Neural crest cell (in vitro differentiated cells): ENCODE measurements around the gene PODNL1. TPM values are rescaled to one million over a fixed set of nuclear protein-coding genes. Genes with fewer than 3 reads are reported as not detected.

Experiments
- DNase-seq: peaks from one replicate; pipeline ENCODE4 v3.0.0; 2021; ENCODE audit warnings: low read depth, mixed read lengths, low spot score
- H3K27ac Mint-ChIP-seq: one replicate; pipeline ENCODE4 v1.8.0; 2021; ENCODE audit warnings: mild to moderate bottlenecking, mixed read lengths; ENCODE audit not compliant: unreplicated experiment
- H3K27me3 Mint-ChIP-seq: 2 replicates; pipeline ENCODE4 v1.8.0; 2021; ENCODE audit warnings: low read depth, mild to moderate bottlenecking, mixed read lengths
- H3K36me3 Mint-ChIP-seq: 2 replicates; pipeline ENCODE4 v1.8.0; 2021; ENCODE audit warnings: low read depth, mild to moderate bottlenecking, mixed read lengths
- H3K4me1 Mint-ChIP-seq: 2 replicates; pipeline ENCODE4 v1.8.0; 2021; ENCODE audit warnings: mixed read lengths
- H3K4me3 Mint-ChIP-seq: one replicate; pipeline ENCODE4 v1.8.0; 2021; ENCODE audit warnings: mild to moderate bottlenecking, mixed read lengths
- H3K9me3 Mint-ChIP-seq: 2 replicates; pipeline ENCODE4 v1.8.0; 2021; ENCODE audit warnings: mixed read lengths
- CTCF ChIP-seq: fragments of 200-600 bp; sonication (generic); conservative IDR thresholded peaks from 2 replicates; pipeline ENCODE4 v1.5.0; 2021; ENCODE audit warnings: antibody characterized with exemption, mild to moderate bottlenecking
- total RNA-seq: library from RNA; stranded (reverse); gene quantifications from 2 replicates; pipeline ENCODE4 v1.2.1, GENCODE V29; 2021

The PODNL1 gene
- total RNA-seq, 1 donor from 2014 or later: 0.42 TPM

GRCh38 chr19:13909430-13909829 is 28.8 kb downstream of the PODNL1 start:
- Mint-ChIP-seq H3K4me3 (no peak overlapping the region), H3K27ac (no peak overlapping the region), H3K27me3 (no peaks in the 10 kb centered on the region), H3K4me1 (peaks cover 11% of the 10 kb centered on the region), H3K36me3 (peaks cover 3% of the 10 kb centered on the region), H3K9me3 (no peaks in the 10 kb centered on the region)
- no peak for TF ChIP-seq CTCF
- no peak for DNase-seq

GRCh38 chr19:13908674-13909073 is 29.5 kb downstream of the PODNL1 start:
- no peak overlapping the region for H3K27ac Mint-ChIP-seq
- H3K4me3 Mint-ChIP-seq: no peak overlapping the region
- H3K27me3 Mint-ChIP-seq: no peaks in the 10 kb centered on the region
- peaks cover 11% of the 10 kb centered on the region for H3K4me1 Mint-ChIP-seq
- TF ChIP-seq CTCF: no peak
- peaks cover 3% of the 10 kb centered on the region for H3K36me3 Mint-ChIP-seq
- H3K9me3 Mint-ChIP-seq: no peaks in the 10 kb centered on the region
- no peak for DNase-seq

GRCh38 chr19:13906910-13907309 is 31.3 kb downstream of the PODNL1 start:
- TF ChIP-seq CTCF: no peak
- Mint-ChIP-seq H3K4me1 (peaks cover 11% of the 10 kb centered on the region), H3K27ac (peak overlapping the region; percentile 54), H3K36me3 (peaks cover 3% of the 10 kb centered on the region), H3K9me3 (no peaks in the 10 kb centered on the region), H3K27me3 (no peaks in the 10 kb centered on the region), H3K4me3 (peak overlapping the region; percentile 83)
- no peak for DNase-seq

GRCh38 chr19:13906521-13906904 is 31.7 kb downstream of the PODNL1 start:
- no peak for DNase-seq
- Mint-ChIP-seq H3K4me1 (peaks cover 11% of the 10 kb centered on the region), H3K27me3 (no peaks in the 10 kb centered on the region), H3K27ac (peak overlapping the region; percentile 54), H3K36me3 (peaks cover 3% of the 10 kb centered on the region), H3K9me3 (no peaks in the 10 kb centered on the region), H3K4me3 (peak overlapping the region; percentile 83)
- TF ChIP-seq CTCF: no peak

GRCh38 chr19:13905634-13906520 is 32.3 kb downstream of the PODNL1 start, which contains the start of the genes BRME1 and CC2D1A:
Gene BRME1 (minus strand): TSS chr19:13906117. CDS start chr19:13904892, 1,225 bp downstream.
Gene CC2D1A (plus strand): TSS chr19:13906201. CDS start chr19:13906442, 241 bp downstream.
- Mint-ChIP-seq H3K4me1 (peaks cover 11% of the 10 kb centered on the region), H3K9me3 (no peaks in the 10 kb centered on the region), H3K27me3 (no peaks in the 10 kb centered on the region), H3K27ac (peak within 1 kb of the TSS; percentile 57), H3K4me3 (peak within 1 kb of the TSS; percentile 88), H3K36me3 (peaks cover 3% of the 10 kb centered on the region)
- TF ChIP-seq CTCF: no peak
- peak; percentile 84 for DNase-seq
